ENCODE data around the gene MYL4.

- TF ChIP-seq SIN3A (IDR thresholded peaks at IDR 0.05; ENCODE audit: low read depth, low read length) (no peak), USF2 (IDR thresholded peaks at IDR 0.05; ENCODE audit: borderline replicate concordance, low read depth, low read length) (no peak), CTCF (IDR thresholded peaks at IDR 0.05 in 2 of 3, conservative IDR thresholded peaks at IDR 0.05 in 1 of 3; ENCODE audit: control insufficient read depth in 2 of 3, extremely low read depth in 1 of 3, insufficient read depth in 1 of 3, low read depth in 3 of 3, low read length in 3 of 3) (no peak), RAD51 (IDR thresholded peaks at IDR 0.05) (no peak), ESRRA (IDR thresholded peaks at IDR 0.05; ENCODE audit: low read length) (no peak), SMARCA5 (IDR thresholded peaks at IDR 0.05) (no peak), NBN (IDR thresholded peaks at IDR 0.05) (no peak), CBX5 (IDR thresholded peaks at IDR 0.05; ENCODE audit: low read depth) (no peak), CHD4 (IDR thresholded peaks at IDR 0.05) (no peak), SRF (IDR thresholded peaks at IDR 0.05; ENCODE audit: low read depth in 2 of 2, low read length in 2 of 2) (no peak)
Measured at GRCh38 chr17:47176389-47176826, 32.7 kb upstream of the MYL4 start.

Measured in GM12878 (cell line).